Cardiac septum (tissue), 1 donor: Measurements from ENCODE around the gene MPV17L2. TPM values are rescaled to one million over a fixed set of nuclear protein-coding genes. Genes with fewer than 3 reads are reported as not detected.
"Not testable (repeated sequence)": the region's sequence is repeated elsewhere in the genome, so short reads cannot be mapped to it uniquely, and the experiment has no call there.

ENCODE experiments used
- DNase-seq: peaks from one replicate; pipeline ENCODE4 v3.0.0-alpha.2; 2020; ENCODE audit warnings: low spot score
- intact Hi-C: fragments of 100-400 bp; cut with DNase I; formaldehyde crosslinking; loops from one replicate; pipeline ENCODE4 v1.14.0; 2022
- total RNA-seq: library from RNA; stranded (reverse); fragmentation: NEBNext Ultra II Directional; extraction: Animal tissue kit (Norgen Biotek cat#: 25700); gene quantifications from one replicate; pipeline ENCODE4 v1.2.1, GENCODE V29; 2021
- donor health status: DM: no; HTN: no; CAD: no.

MPV17L2 gene
- total RNA-seq, 1 donor from 2014 or later, result 14.6 TPM

GRCh38 chr19:18159059-18159616 lies 33.9 kb upstream of the MPV17L2 start:
- DNase-seq, intact Hi-C loops: not testable (repeated sequence)

- no peak for DNase-seq
- intact Hi-C loops, result no loop called here
Observed at GRCh38 chr19:18159810-18160209, 33.2 kb upstream of the MPV17L2 start.

DNA sequence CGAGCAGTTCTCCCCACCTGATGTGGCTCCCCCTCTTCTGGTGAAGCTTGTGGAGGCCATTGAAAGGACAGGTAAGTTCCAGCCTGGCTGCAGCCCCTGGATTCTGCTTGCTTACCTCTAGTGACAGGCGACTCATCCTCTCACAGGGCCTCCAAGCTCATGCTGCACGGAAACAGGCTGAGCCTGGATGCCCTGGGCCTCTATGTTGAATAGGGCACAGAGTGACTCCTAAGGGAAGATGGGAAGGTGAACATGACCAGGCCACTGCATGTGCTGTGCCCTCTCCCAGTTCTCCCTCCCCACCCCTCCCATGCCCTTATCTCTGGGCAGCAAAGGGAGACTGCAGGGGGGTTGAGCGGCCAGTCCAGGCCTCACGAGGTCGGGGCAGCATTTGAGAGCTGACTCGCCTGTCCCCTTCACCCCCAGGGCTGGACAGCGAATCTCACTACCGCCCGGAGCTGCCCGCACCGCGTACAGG lies 32.5 kb upstream of the MPV17L2 start:
- intact Hi-C loops, result no loop called here
- no peak for DNase-seq

DNA sequence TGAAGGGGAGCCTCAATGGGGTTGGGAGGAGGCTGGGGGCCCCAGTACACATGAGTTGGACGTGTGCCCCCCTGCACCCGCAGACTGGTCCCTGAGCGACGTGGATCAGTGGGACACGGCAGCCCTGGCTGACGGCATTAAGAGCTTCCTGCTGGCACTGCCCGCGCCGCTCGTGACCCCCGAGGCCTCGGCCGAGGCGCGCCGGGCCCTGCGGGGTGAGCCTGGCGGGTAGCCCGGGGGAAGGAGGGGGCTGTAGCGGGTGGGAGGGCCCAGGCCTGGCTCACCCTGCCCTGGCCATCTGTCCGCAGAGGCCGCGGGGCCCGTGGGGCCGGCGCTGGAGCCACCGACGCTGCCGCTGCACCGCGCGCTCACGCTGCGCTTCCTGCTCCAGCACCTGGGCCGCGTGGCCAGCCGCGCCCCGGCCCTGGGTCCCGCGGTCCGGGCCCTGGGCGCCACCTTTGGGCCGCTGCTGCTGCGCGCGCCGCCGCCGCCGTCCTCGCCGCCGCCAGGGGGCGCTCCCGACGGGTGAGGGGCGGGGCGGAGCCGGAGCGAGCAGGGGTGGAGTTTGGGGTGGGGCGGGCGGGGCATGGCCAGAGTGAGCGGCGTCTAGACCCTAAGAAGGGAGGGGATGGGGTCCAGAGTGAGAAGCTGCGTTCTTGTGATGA lies 31.9 kb upstream of the MPV17L2 start:
- peak; percentile 93 for DNase-seq
- intact Hi-C loops, result no loop called here

DNA sequence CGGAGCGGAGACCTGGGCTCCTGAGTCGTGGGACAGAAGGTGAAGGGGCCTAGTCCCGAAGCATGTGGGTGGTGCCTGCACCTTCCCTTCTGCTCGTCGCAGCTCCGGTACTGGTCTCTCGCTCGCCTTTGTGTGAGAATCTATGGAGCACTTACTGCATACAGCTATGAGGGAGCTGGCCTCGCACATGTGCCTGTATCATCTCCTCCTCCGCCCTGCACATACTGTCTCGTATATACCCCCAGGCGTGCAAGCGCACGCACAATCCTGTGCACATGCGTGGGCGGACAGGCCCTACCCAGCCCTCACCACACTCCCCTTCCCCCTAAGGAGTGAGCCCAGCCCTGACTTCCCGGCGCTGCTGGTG lies 31.4 kb upstream of the MPV17L2 start:
- intact Hi-C loops, result no loop called here
- no peak for DNase-seq

- intact Hi-C loops, result no loop called here
- no peak for DNase-seq
Observed at GRCh38 chr19:18164072-18164471, 28.9 kb upstream of the MPV17L2 start.

GRCh38 chr19:18165794-18166544 lies 27.0 kb upstream of the MPV17L2 start:
- no peak for DNase-seq
- intact Hi-C loops, result loop anchor here (2.0 kb wide), 1 partner anchor 53 kb away; no protein-coding TSS in a partner anchor

DNA sequence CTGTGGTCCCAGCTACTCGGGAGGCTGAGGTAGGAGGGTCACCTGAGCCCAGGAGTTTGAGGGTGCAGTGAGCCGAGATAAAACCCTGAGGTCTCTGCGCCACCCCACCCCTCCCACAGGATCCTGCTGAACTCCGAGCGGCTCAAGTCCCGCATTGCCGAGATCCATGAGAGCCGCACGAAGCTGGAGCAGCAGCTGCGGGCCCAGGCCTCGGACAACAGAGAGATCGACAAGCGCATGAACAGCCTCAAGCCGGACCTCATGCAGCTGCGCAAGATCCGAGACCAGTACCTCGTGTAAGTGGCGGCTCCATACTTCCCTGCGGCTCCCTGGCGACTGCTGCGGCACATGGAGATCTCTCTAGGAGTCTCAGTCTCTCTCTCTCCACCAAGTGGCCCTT lies 26.0 kb upstream of the MPV17L2 start:
- intact Hi-C loops, result loop anchor here (2.0 kb wide), 1 partner anchor 54 kb away; no protein-coding TSS in a partner anchor

DNA sequence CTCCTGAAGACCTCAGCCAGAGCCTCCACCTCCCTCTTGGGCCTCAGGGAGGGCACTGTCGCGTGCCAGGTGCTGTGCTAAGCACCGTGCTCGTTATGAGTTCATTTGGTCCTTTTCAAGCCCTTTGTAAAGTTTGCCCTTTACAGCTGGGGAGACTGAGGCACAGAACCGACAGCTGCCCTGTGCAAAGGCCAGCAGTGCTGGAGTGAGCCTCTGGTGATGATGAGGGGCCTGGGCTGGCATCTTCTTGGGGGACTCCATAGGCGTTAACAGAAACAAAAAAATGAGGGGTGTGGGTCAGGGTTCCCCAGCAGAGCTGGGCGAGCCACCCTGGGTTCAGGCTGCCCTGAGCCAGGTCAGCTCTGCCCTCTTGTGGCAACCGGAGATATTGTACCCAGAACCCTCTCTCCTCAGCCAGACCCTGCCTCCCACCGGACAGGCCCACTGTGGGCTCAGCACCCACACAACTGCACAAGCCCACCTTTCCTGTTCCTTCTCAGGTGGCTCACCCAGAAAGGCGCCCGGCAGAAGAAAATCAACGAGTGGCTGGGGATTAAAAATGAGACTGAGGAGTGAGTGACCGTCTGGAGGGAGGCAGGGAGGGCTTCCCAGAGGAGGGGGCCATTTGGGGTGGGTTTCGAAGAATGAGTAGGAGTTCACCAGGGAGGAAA lies 24.9 kb upstream of the MPV17L2 start:
- intact Hi-C loops, result loop anchor here (2.0 kb wide), 1 partner anchor 55 kb away; no protein-coding TSS in a partner anchor
- DNase-seq, result no peak

More for the DNA sequence above, 26.0 kb upstream of the MPV17L2 start:
- DNase-seq, result no peak

- no peak for DNase-seq
- intact Hi-C loops, result no loop called here
Observed at GRCh38 chr19:18168673-18169381, 24.2 kb upstream of the MPV17L2 start.

GRCh38 chr19:18170714-18171255 lies 22.2 kb upstream of the MPV17L2 start:
- intact Hi-C loops, result no loop called here
- DNase-seq, result no peak

GRCh38 chr19:18171605-18172327 lies 21.3 kb upstream of the MPV17L2 start:
- intact Hi-C loops, result no loop called here
- no peak for DNase-seq

DNA sequence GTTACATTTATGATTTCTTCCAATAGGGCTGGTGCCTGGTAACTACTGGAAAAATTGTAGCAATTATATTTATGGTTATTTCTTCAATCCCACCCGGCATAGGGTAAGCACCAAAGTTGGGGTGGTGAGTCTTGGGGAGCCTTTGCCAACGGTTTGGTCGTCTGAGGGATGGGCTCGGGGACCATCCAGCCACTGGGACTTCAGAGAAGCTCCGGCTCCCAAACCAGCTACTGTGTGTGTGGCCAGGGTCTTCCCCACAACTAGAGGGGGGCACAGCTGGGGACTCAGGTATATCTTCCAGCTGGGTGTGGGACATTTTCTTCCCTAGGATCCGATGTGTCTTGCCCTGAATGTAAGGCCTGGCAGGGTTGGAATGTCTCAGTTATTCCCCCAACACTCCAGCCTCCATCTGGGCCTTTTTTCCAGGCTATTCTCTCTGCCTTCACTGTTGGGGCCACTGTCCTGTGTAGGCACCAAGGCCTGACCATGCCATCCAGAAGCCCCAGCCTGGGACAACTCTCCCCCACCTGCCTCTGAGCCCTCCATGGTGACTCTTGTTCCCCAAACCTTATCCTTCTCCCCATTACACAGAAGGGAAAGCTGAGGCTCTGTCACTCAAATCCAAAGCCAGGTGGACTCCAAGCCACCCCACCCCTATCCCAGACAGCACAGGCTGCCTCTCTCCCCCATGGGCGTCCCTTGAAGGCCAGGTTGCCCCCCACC lies 20.5 kb upstream of the MPV17L2 start:
- intact Hi-C loops, result no loop called here
- no peak for DNase-seq

GRCh38 chr19:18173054-18173571 lies 19.9 kb upstream of the MPV17L2 start:
- intact Hi-C loops, result no loop called here
- DNase-seq, result peak; percentile 90

DNA sequence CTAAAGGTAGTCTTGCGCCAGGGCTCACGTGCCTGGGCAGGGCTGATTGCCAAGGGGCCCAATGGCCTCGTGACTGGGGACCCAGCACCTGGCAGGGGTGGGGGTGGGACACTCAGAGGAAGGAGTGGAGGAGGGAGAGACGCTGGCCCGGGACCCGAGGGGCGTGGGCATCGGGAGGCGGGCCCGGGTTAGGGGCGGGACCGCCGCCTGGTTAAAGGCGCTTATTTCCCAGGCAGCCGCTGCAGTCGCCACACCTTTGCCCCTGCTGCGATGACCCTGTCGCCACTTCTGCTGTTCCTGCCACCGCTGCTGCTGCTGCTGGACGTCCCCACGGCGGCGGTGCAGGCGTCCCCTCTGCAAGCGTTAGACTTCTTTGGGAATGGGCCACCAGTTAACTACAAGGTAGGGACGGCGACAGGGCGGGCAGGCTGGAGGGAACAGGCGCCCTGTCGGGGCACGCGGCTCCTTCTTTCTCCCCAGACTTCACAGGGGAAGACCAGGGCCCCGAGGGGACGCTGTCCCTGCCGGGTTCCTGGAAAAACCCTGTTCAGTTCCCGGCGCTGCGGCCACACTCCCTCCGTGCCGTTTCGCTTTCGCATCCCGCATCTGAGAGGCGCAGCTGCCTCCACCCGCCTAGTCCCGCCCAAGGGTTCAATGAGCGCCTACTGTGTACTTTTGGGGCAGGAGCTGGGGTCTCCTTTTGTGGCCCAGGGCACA lies 19.3 kb upstream of the MPV17L2 start, which contains the start of gene IFI30:
IFI30 (plus strand) TSS at position 242 of the 717 bp plus-strand sequence; CDS start at position 271, 29 bp downstream.
- intact Hi-C loops, result no loop called here
- peak; percentile 93 for DNase-seq

DNA sequence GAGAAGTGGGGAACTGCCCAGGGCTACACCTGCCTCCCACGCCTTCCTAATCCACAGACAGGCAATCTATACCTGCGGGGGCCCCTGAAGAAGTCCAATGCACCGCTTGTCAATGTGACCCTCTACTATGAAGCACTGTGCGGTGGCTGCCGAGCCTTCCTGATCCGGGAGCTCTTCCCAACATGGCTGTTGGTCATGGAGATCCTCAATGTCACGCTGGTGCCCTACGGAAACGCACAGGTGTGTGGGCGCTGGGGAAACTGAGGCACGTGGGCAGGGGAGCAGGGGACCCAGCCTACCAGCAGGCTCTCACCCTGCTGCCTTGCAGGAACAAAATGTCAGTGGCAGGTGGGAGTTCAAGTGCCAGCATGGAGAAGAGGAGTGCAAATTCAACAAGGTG lies 18.0 kb upstream of the MPV17L2 start:
- intact Hi-C loops, result no loop called here

More for the DNA sequence above, 18.0 kb upstream of the MPV17L2 start:
- DNase-seq, result no peak
